Right lobe of liver (tissue), 6 donors: ENCODE data around the gene LRCH3. TPM values are rescaled to one million over a fixed set of nuclear protein-coding genes. Genes with fewer than 3 reads are reported as not detected.

Experiments
- ATAC-seq, 4 donors: fragments of 200-7000 bp; cut with Tn5 transposase; one replicate each; pipeline ENCODE4 v1.9.1; 2020; ENCODE audit warnings: mild to moderate bottlenecking in 4 of 4, moderate library complexity in 4 of 4
- DNase-seq, 3 donors: peaks; one replicate each; pipeline ENCODE4 v3.0.0-alpha.2; 2020
- H3K27ac ChIP-seq, 3 donors: fragments of 200-600 bp; one replicate each; pipeline ENCODE4 v1.8.0; 2022
- H3K27me3 ChIP-seq, 2 donors: fragments of 200-600 bp; one replicate each; pipeline ENCODE4 v1.8.0; 2022
- H3K36me3 ChIP-seq, 4 donors: fragments of 200-600 bp; sonication (generic) in 1 of 4; one replicate each; pipeline versions ENCODE4 v1.5.1 to v1.8.0; 2017 to 2022; ENCODE audit warnings: control low read depth in 1 of 4
- H3K4me1 ChIP-seq, 4 donors: fragments of 200-600 bp; sonication (generic) in 1 of 4; one replicate each; pipeline versions ENCODE4 v1.5.1 to v1.8.0; 2017 to 2022; ENCODE audit warnings: control low read depth in 1 of 4
- H3K4me3 ChIP-seq, 3 donors: fragments of 200-600 bp; one replicate each; pipeline ENCODE4 v1.8.0; 2022
- H3K9me3 ChIP-seq, 4 donors: fragments of 200-600 bp; sonication (generic) in 1 of 4; one replicate each; pipeline versions ENCODE4 v1.5.1 to v1.8.0; 2017 to 2022; ENCODE audit warnings: control low read depth in 1 of 4
- POLR2A ChIP-seq: fragments of 450-650 bp; IDR thresholded peaks from one replicate; pipeline ENCODE4 v1.6.1; 2017; ENCODE audit warnings: antibody characterized with exemption, mild to moderate bottlenecking
- WGBS: methylation state at CpG from one replicate; pipeline ENCODE4 v1.1.6; 2018; ENCODE audit warnings: low coverage, low lambda C conversion rate; ENCODE audit not compliant: insufficient coverage; ENCODE audit errors: missing lambda C conversion rate; 5-methylcytosine and 5-hydroxymethylcytosine counted together
- intact Hi-C, 2 donors: fragments of 100-400 bp; cut with DNase I; formaldehyde crosslinking; loops; one replicate each; pipeline versions ENCODE4 v1.11.2 to v1.14.1; 2022
- total RNA-seq, 6 experiments: library from RNA; depleted of rRNA in 2 of 6; stranded (reverse); fragments of >200 nt in 2 of 6; fragmentation: NEBNext Ultra II Directional in 3 of 6; extraction: Animal tissue kit (Norgen Biotek cat#: 25700) in 3 of 6; gene quantifications; one replicate each; pipeline versions ENCODE4 v1.1.0 to v1.2.4, GENCODE V29; 2016 to 2023
- TF ChIP-seq, protein P1 (sequence below), 4 donors: fragments of 200-600 bp in 3 of 4; fragments of 450-650 bp in 1 of 4; IDR thresholded peaks; one replicate each; pipeline versions ENCODE4 v1.5.1 to v1.8.0; 2016 to 2022; ENCODE audit warnings: antibody characterized with exemption in 4 of 4, mild to moderate bottlenecking in 2 of 4
- donor health status: DM: no; HTN: yes; CAD: no.
- donor health status: DM: no; HTN: no; CAD: no.
- donor health status: DM: no; HTN: no; CAD: no.
- donor health status: DM: no; HTN: yes; CAD: no.
- donor health status: DM: no; HTN: yes; CAD: no.

Gene LRCH3
- total RNA-seq, 6 experiments from 2014 or later: 18.8 to 24.2 (median 21.8) TPM

DNA sequence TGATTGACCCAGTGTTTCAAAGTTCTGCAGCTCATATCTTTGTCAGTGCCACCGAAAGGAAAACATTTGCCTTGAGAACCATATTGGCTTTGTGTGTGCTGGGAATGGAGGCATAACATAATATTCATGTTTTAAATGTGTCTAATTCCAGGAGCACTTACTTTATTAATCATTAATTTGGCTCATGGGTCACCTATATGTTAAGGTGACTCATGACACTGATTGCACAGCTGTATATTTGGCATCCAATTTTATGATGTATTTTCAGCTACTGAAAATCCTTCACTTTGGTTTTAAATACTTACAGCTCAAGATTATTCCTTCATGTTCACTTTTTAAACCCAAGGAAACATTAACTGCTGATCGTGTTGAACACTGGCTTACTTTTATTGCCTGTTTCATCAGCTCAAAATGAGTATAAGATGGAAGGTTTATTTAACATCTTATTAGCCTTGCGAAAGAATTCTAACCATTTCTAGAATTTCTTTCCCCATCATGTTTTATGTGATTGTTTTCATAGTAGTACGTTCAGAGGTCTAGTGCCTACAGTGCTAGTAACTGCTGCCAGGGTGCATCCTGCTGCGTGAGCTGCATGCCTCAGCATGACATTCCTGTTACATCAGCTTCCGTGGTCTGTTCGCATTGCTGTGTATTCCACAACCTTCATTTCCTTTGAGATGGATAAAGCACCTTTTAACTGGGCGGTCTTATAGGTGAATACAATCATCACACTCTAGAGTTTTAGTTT is 63.7 kb downstream of the LRCH3 start:
- DNase-seq: no peak
- no peak for ATAC-seq
- WGBS: 87% methylated on average over 8 of the region's 8 CpGs
- Histone ChIP-seq H3K27ac (no peak overlapping the region), H3K36me3 (peaks cover 0 to 56% (median 18%) of the 10 kb centered on the region in 4 donors), H3K27me3 (no peaks in the 10 kb centered on the region), H3K4me1 (no peaks in the 10 kb centered on the region), H3K9me3 (no peaks in the 10 kb centered on the region), H3K4me3 (no peak overlapping the region)
- intact Hi-C loops: no loop called here
- TF ChIP-seq, protein P1, sequence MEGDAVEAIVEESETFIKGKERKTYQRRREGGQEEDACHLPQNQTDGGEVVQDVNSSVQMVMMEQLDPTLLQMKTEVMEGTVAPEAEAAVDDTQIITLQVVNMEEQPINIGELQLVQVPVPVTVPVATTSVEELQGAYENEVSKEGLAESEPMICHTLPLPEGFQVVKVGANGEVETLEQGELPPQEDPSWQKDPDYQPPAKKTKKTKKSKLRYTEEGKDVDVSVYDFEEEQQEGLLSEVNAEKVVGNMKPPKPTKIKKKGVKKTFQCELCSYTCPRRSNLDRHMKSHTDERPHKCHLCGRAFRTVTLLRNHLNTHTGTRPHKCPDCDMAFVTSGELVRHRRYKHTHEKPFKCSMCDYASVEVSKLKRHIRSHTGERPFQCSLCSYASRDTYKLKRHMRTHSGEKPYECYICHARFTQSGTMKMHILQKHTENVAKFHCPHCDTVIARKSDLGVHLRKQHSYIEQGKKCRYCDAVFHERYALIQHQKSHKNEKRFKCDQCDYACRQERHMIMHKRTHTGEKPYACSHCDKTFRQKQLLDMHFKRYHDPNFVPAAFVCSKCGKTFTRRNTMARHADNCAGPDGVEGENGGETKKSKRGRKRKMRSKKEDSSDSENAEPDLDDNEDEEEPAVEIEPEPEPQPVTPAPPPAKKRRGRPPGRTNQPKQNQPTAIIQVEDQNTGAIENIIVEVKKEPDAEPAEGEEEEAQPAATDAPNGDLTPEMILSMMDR (IDR thresholded peaks at IDR 0.05): no peak
- TF ChIP-seq POLR2A: no peak

DNA sequence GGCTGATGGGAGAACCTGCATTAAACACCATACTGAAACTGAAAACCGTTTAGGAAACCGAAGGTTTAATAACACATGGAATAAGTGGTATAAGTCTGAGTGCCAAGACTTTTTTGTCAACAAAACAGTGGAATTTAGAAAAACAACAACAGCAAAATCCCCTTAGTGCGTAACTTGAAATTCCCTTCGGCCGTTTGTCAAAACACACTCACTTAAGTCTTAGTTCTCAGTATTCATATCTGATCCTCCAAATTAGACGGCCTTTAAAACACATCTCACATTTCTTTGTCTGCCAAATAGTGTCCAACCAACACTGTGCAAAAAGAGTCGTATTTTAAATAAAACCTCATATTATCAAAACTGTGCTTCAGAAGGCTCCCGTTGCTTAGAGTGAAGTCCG is 64.5 kb downstream of the LRCH3 start:
- intact Hi-C loops: no loop called here
- ATAC-seq (no peak), DNase-seq (no peak)
- Histone ChIP-seq H3K4me3 (no peak overlapping the region), H3K36me3 (peaks cover 0 to 54% (median 18%) of the 10 kb centered on the region in 4 donors), H3K4me1 (no peaks in the 10 kb centered on the region), H3K9me3 (no peaks in the 10 kb centered on the region), H3K27ac (no peak overlapping the region), H3K27me3 (no peaks in the 10 kb centered on the region)
- 96% methylated on average over 9 of the region's 9 CpGs for WGBS
- TF ChIP-seq, protein P1 (IDR thresholded peaks at IDR 0.05): no peak
- TF ChIP-seq POLR2A: no peak

DNA sequence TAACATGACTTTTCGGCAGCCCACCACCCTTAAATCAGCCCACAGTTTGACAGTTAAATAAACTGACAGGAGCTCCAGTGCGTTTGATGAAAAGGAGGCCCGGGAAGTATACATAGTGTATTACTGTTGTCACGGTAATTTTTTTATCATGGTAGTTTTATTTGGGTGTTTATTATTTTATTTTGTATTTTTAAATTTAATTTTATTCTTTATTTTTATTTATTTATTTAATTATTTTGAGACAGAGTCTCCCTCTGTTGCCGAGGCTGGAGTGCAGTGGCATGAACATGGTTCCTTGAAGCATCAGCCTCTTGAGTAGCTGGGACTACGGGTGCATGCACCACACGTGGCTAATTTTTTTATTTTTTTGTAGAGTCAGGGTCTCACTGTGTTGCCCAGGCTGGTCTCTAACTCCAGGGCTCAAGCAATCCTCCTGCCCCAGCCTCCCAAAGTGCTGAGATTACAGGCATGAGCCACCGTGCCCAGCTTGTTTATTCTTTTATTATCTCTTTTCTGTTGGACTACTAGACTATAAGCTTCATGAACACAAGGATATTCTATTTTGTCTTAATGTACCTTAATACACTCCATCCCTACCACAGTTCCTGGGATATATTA is 65.3 kb downstream of the LRCH3 start:
- Histone ChIP-seq H3K4me1 (no peaks in the 10 kb centered on the region), H3K4me3 (no peak overlapping the region), H3K9me3 (no peaks in the 10 kb centered on the region), H3K27ac (no peak overlapping the region), H3K27me3 (no peaks in the 10 kb centered on the region), H3K36me3 (peaks cover 0 to 54% (median 16%) of the 10 kb centered on the region in 4 donors)
- intact Hi-C loops: no loop called here
- WGBS: 86% methylated on average over 8 of the region's 8 CpGs
- ATAC-seq (no peak), DNase-seq (no peak)
- TF ChIP-seq, protein P1 (IDR thresholded peaks at IDR 0.05): no peak

DNA sequence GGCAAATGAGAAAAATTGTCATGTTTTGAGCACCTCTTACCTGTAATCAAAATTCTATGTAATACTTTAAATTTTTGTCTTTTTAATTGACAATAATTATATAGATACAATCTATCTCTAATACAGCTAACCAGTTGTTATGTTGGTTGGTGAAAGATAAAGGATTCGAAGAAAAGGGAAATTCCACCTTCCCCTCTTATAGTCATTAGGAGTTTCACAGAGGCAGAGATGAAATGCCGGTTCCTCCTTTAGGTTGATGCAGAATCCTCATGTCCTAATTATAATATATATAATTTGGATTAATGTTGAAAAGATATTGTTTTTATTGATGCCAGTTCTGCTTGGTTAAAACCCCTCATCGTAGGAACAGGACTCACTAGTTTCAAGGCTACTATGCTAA is 67.1 kb downstream of the LRCH3 start:
- ATAC-seq (no peak), DNase-seq (no peak)
- Histone ChIP-seq H3K36me3 (peaks cover 0 to 38% (median 12%) of the 10 kb centered on the region in 4 donors), H3K27me3 (no peaks in the 10 kb centered on the region), H3K4me1 (no peaks in the 10 kb centered on the region), H3K4me3 (no peak overlapping the region), H3K27ac (no peak overlapping the region), H3K9me3 (no peaks in the 10 kb centered on the region)
- intact Hi-C loops: no loop called here
- TF ChIP-seq, protein P1 (IDR thresholded peaks at IDR 0.05): no peak
- TF ChIP-seq POLR2A: no peak
- 88% methylated on average over 3 of the region's 3 CpGs for WGBS
